SK-N-MC (cell line): ENCODE results near the gene AREL1.

Experiments used
- EZH2 ChIP-seq: fragments of 200-600 bp; sonication (generic); IDR thresholded peaks from one replicate; pipeline ENCODE4 v1.6.1; 2017; ENCODE audit warnings: antibody characterized with exemption
- FOXP2 ChIP-seq: optimal IDR thresholded peaks from 2 replicates; pipeline ENCODE3; 2011; ENCODE audit warnings: mild to moderate bottlenecking, moderate library complexity; ENCODE audit not compliant: insufficient read depth; ENCODE audit errors: extremely low read length, control extremely low read depth
- POLR2AphosphoS5 ChIP-seq: IDR thresholded peaks from 2 replicates; pipeline ENCODE4 v1.6.1; 2012; ENCODE audit warnings: mild to moderate bottlenecking, low read depth, low read length, borderline replicate concordance

GRCh38 chr14:74711651-74712050, 1.2 kb downstream of the AREL1 start:
- TF ChIP-seq EZH2 = no peak
- no peak for TF ChIP-seq POLR2AphosphoS5
- TF ChIP-seq FOXP2 = no peak
